GM18505 (cell line): ENCODE data around the gene NODAL.

Source experiments
- ATAC-seq: cut with Tn5 transposase; IDR thresholded peaks from one replicate; pipeline ENCODE4 v1.9.1; 2021; ENCODE audit not compliant: unreplicated experiment
- POLR2A ChIP-seq: IDR thresholded peaks from 4 replicates; pipeline ENCODE4 v1.6.1; 2011; ENCODE audit warnings: borderline replicate concordance; ENCODE audit not compliant: insufficient read depth, insufficient read length; ENCODE audit errors: extremely low read depth

The NODAL gene

GRCh38 chr10:70403483-70404035 lies 37.9 kb downstream of the NODAL start:
- ATAC-seq: peak; percentile 2

GRCh38 chr10:70399177-70399576 lies 42.3 kb downstream of the NODAL start:
- no peak for TF ChIP-seq POLR2A
- no peak for ATAC-seq

More at GRCh38 chr10:70403483-70404035, 37.9 kb downstream of the NODAL start:
- no peak for TF ChIP-seq POLR2A

GRCh38 chr10:70396140-70396539 lies 45.3 kb downstream of the NODAL start:
- no peak for TF ChIP-seq POLR2A
- no peak for ATAC-seq

GRCh38 chr10:70391654-70392053 lies 49.8 kb downstream of the NODAL start:
- ATAC-seq: no peak
- TF ChIP-seq POLR2A: no peak
